HG02759 (cell line): Measurements from ENCODE around the gene AKNAD1.

Experiments
- ATAC-seq: cut with Tn5 transposase; IDR thresholded peaks from one replicate; pipeline ENCODE4 v1.9.1; 2021; ENCODE audit warnings: mild to moderate bottlenecking, moderate library complexity; ENCODE audit not compliant: unreplicated experiment

The AKNAD1 gene

DNA sequence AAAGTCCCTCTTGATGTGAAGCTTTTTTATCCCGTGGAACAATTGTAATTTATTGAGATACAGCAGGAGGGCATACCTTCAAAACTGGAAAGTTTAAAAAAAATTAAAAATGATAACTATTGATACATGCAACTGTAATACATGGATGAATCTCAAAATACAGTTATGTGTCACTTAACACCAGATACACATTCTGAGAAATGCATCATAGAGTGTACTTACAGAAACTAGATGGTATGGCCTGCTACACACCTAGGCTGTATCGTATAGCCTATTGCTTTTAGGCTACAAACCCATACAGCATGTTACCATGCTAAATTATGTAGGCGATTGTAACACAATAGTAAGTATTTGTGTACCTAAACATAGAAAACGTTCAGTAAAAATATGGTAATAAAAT, 7.1 kb upstream of the AKNAD1 start:
- no peak for ATAC-seq

DNA sequence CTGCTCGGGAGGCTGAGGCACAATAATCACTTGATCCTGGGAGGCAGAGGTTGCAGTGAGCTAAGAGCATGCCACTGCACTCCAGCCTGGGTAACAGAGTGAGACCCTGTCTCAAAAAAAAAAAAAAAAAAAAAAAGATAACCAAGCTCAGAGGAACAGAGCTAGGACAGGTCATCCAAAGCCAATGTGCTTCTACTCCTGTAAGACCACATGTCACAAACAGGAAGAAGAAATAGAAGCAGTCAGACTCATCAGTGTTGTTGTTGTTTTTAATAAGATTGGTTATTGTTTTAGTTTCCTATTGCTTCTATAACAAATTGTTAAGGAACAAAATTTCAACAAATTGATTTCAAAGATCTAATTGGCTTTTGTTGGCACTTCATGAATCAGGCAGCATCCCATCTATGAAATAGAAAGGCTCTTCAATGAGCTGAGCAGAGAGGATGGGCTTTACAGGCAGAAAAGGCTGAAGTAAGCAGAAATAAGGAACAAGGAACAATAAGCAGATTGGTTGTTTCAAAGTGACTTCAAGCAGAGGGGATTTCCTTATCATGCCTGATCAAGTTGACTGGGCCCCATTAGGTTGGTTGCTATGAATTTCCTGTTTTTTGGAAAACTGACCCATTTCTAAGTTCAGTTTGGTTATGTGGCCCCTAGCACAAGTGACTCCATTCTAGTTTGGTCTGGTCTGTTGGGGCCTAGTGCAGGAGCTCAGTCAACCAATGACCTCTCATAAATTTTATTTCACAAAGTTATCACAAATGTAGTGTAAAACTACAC, 6.0 kb upstream of the AKNAD1 start:
- ATAC-seq: no peak

DNA sequence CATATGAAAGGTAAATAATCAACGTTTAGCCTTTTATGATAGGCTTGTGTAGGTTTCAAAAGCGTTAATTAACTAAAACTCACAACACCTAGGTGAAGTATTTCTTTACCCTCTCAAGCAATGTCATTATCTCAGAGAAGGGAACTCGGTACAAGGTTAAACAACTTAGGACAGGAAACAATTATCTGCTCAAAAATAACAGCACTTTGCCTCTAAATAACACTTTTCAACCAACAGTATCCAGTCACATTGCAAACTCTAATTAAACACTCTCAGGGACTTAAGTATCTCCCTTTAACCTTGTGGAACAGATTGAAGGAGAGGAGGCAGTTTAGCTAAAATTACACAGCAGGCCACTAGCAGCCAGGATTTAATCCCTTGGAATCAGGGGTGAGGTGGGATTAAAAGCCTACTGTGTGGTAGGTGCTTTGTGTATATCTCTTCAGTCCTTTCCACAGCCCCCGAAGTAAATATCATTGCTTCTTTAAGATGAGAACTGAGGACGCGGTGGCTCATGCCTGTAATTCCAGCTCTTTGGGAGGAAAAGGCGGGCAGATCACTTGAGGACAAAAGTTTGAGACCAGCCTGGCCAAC, 5.2 kb upstream of the AKNAD1 start:
- ATAC-seq: no peak

DNA sequence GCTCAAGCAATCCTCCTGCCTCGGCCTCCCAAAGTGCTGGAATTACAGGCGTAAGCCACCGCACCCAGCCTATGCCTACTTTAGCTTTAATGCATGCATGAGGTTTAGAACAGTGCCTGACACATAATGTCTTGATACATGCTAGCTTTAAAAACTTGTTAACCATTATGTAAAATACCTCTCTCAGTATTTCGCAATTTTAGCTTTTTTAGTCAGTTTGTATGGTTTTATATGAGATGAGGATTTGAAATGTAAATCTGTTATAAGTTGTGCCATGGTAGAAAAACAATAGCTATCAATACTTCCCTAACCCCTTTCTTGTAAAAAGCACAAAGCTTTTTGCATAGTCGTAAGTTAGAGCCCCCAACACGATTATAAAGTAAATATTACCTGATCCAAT, 4.7 kb upstream of the AKNAD1 start:
- ATAC-seq: no peak

DNA sequence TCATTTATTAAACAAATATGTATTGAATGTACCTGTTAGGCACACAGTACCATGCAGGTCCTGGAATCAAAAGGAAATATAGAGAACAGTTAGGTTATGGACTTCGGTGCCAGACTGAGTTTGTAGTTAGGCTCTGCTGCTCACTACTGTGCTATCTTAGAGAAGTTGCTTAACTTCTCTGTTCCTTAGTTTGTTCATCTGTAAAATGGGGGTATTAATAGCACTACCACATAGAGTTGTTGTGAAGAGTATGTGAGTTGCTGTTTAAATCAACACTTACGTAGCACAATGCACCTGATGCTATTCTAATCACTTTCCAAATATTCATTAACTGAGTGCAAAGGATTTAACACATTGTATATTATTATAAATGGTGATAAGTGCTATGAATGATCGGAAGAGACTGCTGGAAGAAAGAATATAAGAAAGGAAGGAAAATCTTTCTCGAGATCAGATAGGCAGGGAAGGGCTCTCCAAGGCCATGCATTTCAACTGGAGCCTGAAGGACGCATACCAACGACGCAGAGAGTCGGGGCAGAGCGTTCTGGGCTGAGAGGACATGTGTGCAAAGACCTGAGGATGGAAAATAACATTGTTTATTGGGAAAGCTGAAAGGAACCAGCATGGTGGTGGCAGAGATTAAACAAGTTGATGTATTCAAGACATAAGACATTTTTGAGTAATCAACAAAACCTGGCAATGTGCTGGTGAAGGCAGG, 3.5 kb upstream of the AKNAD1 start:
- ATAC-seq: no peak

DNA sequence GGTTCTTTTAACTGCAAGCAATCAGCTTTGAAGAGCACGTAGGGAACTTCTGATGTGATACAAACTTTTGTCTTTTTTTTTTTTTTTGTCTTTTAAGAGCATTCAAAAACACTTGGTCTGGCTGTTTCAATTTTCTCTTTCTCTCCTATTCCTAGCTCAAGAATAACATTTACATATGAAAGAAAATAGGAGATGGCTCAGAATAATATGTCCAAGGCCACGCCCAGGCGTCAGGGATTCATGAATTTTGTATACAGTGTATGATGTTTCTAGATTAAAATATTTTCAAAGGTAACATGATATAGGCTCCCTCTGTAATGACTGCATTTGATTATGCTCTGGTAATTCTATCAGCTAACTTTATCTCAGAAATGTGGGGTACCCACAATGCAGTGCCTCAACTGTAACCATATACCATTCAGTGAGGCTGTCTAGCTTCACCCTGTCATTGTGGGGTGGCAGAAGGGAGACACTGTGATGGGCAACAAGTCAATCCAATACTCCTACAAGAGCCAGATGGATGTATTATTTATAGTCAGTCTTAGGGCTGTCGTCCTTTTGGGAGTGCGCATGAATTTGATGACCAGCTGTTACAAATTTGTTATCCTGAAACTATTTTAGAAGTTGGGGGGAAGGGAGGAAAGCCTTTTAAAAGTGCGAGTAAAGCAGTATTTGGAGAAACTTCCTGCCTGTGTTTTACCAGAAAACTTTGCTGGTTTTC, 1.5 kb upstream of the AKNAD1 start:
- ATAC-seq: no peak

DNA sequence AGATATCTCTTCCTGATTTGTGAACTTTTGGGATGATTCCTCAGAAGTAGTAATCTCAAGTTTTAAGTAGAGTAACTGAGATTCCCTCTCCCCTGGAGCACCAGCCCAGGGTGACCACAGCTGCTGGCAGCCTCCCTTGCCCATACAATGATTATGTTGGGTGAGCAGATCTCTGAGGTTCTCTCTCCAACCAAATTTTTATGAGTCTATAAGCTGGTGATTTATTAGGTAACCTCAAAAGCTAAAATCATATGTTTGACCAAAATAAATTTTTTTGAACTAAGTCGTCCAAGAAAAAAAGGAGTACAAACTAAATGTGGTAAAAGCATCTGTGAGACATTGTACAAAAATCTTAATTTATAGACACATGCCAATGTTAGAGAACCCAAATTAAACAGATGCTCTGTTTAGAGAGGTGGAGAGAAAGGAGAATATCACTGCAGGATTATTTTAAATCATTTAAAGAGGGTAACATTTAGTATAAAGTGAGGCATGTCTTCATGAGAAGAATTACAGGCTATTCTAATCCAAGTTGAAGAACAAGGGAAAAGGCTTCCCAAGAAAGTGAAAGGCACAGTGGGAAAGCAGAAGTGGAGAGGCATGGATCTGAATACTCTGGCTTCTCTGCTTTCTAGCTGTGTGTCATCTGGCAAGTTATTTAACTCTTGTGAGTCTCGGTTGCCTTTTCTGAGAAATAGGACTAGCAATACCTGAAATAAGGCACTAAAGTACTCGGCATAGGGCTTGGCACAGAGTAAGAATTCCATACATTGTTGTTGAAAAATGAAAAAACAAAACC, 2.5 kb downstream of the AKNAD1 start:
- ATAC-seq: no peak

DNA sequence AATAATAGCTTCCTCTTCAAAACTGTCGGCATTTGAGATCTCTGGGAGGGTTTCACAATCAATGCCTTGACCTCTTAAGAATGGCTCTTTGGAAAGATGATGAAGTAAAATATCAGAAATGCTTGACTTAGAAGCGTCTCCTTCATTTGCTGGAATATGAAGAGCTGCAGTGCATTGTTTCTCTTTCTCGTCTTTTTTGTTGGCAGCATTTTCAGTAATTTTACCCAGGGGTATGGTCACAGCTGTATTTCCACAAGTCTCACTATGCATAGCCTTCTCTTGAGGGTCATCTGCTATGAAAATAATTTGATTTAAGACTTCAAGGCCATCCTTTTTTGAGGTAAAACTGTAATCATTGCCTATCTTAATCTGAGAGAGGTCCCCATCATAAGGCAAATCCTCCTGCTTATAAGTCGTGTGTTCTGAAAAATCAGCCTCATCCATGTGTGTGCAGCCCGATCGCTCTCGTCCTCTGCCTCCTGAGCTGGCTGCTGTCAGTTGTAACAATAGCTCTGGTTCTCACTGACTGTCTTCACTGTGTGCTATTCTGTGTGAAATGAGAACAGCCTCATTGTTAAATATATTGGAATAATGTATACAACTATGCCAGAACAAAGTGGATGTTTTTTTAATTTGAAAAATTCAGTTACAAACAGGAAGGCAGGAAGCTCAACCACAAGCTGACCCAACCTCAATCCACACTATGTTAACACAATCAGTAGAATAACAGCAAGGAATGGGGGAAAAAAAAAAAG, 4.5 kb downstream of the AKNAD1 start:
- no peak for ATAC-seq

DNA sequence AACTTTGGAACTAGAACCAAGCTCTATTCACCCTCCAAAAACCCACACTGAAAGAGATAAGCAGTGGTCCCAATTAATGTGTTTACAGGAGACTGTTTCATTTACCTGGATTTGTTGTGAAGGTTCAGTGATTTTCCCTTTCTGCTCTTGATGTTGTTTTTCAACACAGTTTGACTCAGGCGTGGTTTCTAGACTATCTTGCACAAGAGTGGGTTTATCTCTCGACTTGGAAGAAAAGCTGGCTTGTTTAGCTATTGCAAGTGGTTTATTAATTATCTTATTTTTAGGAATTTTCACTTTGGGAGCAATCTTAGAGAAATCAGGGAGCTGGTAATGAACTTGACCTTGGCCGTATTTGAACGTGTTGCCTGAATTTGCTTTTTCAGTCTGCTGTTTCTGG, 5.3 kb downstream of the AKNAD1 start:
- no peak for ATAC-seq

DNA sequence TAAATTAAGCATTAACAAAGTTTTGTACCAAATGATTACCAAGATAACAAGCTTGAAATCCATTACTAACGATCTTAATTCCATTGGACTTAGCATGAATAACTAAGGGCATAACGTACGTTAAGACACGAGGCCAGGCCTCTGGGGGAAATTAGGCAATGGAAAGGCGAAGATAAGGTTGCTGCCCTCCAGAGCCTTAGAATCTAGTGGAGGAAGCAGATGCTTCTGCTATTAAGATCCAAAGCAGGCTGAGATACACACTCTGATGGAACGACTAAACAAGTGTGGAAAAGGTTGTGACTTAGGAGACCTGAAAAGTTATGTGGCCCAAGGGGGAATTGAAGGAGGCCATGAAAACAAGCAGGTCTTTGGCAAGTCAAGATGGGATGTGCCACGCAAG, 6.0 kb downstream of the AKNAD1 start:
- ATAC-seq: no peak

DNA sequence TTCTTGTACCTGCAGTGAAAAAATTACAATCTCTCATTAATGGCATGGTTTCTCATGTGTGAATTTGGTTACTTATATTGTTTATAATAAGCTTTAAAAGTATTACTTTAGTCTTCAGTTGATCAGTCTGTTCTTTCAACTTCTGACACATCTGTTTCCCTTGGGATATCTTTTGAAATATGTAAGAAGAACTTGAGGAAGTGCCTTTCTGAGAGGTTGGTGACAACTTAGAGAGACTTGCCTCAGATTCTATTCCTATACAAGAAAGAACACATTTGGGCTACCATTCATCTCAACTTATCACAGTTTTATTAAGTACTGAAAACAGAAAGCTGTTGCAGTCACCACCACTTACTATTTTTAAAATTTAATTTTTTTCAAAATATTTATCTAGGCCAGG, 8.1 kb downstream of the AKNAD1 start:
- no peak for ATAC-seq

DNA sequence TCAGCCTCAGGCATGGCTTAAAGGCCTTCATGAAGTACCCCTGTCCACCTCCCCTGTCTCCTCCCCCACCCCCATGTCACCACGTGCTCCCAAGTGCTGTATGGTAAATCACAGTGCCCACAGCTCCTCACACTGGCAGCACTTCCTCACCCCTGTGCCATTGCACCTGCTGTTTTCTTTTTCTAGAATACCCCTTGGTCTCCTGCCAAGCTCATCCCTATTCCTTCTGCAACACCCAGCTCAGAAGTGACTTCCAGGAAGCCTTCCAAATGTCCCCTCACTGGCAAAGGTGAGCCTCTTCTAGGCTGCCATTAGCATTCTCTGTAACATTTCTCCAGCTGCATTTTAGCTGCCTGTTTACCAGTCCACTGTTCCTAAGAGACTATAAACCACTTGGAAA, 9.4 kb downstream of the AKNAD1 start:
- no peak for ATAC-seq

DNA sequence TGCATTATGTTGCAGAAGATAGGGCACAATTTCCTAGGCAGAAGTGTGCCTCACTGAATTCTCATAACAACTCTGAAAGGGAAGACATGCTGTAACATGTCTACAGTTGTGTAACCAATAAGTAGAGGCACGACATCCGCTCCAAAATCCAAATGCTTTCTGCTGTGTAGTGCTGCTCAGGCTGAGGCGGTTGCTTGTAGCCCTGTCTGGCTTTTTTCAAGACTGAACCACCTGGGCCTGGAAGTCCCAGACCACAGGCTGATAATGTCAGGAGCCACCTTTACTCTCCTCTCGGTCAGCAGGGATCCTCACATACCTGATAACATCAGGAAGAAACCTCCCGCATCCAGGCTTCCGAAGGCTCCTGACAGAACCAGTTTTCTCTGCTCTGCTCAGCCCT, 10.9 kb downstream of the AKNAD1 start:
- no peak for ATAC-seq

DNA sequence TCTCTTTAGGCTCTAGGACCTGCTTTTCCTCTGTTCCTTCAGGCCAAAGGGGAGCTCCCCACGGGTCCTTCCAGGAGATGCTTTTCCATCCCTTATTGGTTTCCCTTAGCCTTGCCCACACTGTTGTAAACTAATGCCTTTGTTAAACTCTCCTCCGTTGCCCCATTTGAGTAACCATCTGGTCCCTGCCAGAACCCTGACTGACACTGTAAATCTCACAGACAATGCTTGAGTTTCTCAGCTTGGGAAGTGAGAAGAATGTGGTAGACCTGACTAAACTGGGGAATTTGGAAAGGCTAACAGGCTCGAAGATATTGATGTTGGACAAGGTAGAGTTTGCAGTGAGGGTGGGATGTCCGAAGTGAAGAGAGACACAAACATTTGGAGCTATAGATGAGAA, 11.4 kb downstream of the AKNAD1 start:
- ATAC-seq: no peak

DNA sequence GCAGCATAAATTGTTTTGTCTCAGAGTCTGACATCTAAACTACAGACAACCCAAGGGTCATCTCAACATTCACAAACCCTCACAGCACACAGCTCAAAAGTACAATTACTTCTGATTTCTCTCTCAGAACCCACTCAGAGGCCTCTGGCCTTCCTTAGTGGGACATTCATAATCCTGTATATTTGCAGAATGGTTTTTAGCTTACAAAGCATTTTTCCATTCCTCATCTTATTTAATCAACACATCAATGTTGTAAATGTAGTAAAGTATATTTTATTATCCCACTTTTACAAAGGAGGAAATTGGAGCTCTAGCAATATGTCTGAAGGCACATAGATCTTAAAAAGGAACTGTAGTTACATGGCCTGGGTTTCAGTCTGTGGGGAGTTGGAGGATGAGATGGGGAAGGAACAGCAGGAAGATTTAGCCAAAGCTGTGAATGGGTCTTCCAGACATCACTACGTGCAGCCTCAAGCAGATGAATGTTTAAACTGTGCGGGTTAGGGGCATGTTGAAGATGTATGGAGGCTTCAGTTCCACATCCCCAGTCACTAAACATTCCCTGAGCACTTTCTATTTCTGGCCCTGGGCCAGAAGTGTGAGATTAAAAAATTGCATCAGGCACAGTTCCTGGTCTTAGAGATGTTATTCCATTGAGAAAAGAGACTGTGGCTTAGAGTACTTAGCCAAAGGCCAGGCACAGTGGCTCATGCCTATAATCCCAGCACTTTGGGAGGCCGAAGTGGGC, 13.3 kb downstream of the AKNAD1 start:
- no peak for ATAC-seq

DNA sequence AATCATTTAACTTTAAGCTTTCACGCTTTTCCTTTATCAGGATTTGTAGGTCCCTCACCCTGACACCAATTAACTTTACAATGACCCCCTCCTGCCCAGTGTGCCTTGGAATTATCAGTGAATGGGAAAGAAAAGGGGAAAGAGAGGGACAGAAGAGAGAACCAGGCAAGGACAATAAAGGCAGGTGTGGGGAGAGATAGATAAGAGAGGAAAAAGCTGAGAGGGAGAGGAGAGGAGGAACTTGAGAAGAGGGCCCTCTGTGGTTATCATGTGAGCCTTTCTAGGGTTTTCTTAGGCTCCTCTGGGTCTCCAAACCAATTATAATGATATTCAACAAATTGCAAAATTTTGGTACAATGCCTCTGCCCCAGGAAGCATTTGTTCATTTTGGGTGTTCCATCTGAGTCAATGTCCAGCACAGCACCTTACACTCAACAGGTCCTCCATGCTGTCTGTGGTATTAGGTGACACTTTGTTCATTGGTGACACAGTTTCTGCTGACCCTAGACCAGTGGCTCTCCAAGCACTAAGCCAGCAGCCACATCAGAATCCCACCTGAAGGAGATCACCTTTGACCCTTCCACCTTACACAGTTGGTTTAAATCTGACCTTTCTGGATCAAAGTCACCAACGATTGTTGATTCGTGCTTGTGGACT, 14.2 kb downstream of the AKNAD1 start:
- no peak for ATAC-seq

DNA sequence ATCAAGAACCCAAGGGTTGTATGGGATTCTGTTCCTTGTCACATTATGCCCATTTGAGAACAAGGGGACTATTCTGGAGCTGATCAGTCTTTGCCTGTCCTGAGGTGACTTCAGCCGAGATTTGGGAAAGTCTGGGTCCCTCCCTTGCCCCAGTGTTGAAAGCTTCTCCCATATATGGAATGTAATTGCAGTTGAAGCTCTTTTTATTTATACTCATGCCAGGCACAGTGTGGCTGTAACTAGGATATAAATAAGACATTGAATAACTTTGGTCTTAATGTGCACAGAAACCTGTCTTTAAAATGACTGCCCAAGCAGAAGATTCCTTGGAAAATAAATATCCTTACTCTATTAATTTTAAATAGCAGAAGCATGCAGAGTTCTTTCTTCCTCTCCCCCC, 15.2 kb downstream of the AKNAD1 start:
- ATAC-seq: no peak

DNA sequence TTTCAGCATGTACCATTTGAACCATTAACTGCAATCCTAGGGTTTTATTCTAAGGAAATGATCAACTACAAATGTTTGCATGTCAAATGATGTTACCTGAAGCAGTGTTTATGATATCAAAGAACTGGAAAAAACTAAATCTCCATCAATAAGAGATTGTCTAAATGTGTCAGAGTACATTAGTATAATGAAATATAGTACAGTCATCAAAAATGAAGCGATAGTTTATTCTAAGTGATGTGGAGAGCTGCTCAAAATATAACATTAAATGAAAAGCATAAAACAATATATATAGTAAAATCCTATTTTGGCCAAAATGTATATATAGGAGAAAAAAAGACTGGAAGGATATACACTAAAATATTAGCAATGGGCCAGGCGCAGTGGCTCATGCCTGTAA, 24.0 kb downstream of the AKNAD1 start:
- no peak for ATAC-seq

DNA sequence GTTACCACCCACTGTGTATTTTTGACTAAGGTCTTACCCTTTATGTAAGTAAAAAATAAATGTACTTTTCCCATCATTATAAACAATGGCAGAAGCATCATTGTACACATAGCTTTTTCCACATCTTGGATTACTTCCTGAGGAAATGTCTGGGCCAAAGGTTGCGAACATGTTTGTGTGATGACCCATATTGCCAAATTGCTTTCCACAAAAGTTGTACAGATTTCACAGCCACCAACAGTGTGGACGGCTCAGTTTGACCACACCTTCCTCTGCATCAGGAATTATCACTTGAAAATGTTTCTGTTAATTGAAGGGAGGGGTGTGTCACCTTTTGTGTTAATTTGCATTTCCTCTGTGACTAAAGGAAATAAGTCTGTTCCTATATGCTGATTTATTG, 25.7 kb downstream of the AKNAD1 start:
- no peak for ATAC-seq
